K562 (cell line): ENCODE measurements around the gene CHMP2A. TPM values are rescaled to one million over a fixed set of nuclear protein-coding genes. Genes with fewer than 3 reads are reported as not detected.
A peak's percentile ranks its signal among the peaks of the same experiment; 100 is the strongest.

ENCODE experiments used
- BCL6 ChIP-seq: fragments of 250-450 bp; sonication (Bioruptor Pico); IDR thresholded peaks from 2 replicates; pipeline ENCODE4 v1.4.0; 2020
- CHD4 ChIP-seq: fragments of 200-600 bp; sonication (generic); IDR thresholded peaks from 3 replicates; pipeline ENCODE4 v1.6.1; 2012; ENCODE audit warnings: low read depth, mild to moderate bottlenecking, mixed read lengths, low read length, inconsistent platforms; ENCODE audit not compliant: insufficient read depth, insufficient replicate concordance, poor library complexity, severe bottlenecking
- E2F4 ChIP-seq: sonication (generic); formaldehyde crosslinking; IDR thresholded peaks from 2 replicates; pipeline ENCODE4 v1.8.0; 2022; ENCODE audit warnings: mild to moderate bottlenecking, low read depth, missing genetic modification reagents
- ESRRA ChIP-seq: fragments of 450-650 bp; IDR thresholded peaks from 2 replicates; pipeline ENCODE4 v1.6.1; 2014; ENCODE audit warnings: low read depth, mild to moderate bottlenecking, moderate library complexity, borderline replicate concordance
- EWSR1 ChIP-seq: fragments of 450-650 bp; IDR thresholded peaks from 2 replicates; pipeline ENCODE4 v1.6.1; 2018; ENCODE audit warnings: borderline replicate concordance, mild to moderate bottlenecking, low read depth, moderate library complexity; ENCODE audit not compliant: partially characterized antibody
- HDAC1 ChIP-seq, 2 experiments: fragments of 450-650 bp; IDR thresholded peaks; 2 replicates each; pipeline ENCODE4 v1.6.1; 2016 to 2017; ENCODE audit warnings: inconsistent platforms in 1 of 2, mild to moderate bottlenecking in 1 of 2, moderate library complexity in 1 of 2
- HES1 ChIP-seq: fragments of 450-650 bp; IDR thresholded peaks from 2 replicates; pipeline ENCODE4 v1.6.1; 2016; ENCODE audit warnings: low read depth, mild to moderate bottlenecking, moderate library complexity
- HNRNPUL1 ChIP-seq: fragments of 200-400 bp; formaldehyde crosslinking; IDR thresholded peaks from 2 replicates; pipeline ENCODE4 v1.6.1; 2017; ENCODE audit warnings: low read length
- ILF3 ChIP-seq: fragments of 450-650 bp; IDR thresholded peaks from 2 replicates; pipeline ENCODE4 v1.6.1; 2018; ENCODE audit warnings: antibody characterized with exemption, mild to moderate bottlenecking, moderate library complexity, borderline replicate concordance
- KHSRP ChIP-seq: fragments of 450-650 bp; IDR thresholded peaks from 2 replicates; pipeline ENCODE4 v1.6.1; 2017
- MECOM ChIP-seq: fragments of 250-450 bp; sonication (Bioruptor Pico); IDR thresholded peaks from 2 replicates; pipeline ENCODE4 v1.8.0; 2022; ENCODE audit warnings: inconsistent platforms
- NR2C1 ChIP-seq, 2 experiments: fragments of 450-650 bp; IDR thresholded peaks; 2 replicates each; pipeline ENCODE4 v1.6.1; 2017; ENCODE audit warnings: mild to moderate bottlenecking in 2 of 2, antibody characterized with exemption in 1 of 2, inconsistent platforms in 1 of 2, missing compliant biosample characterization in 1 of 2, missing genetic modification characterization in 1 of 2
- PHF21A ChIP-seq: fragments of 450-650 bp; IDR thresholded peaks from 2 replicates; pipeline ENCODE4 v1.6.1; 2017; ENCODE audit warnings: low read depth, borderline replicate concordance
- POLR3G ChIP-seq: IDR thresholded peaks from 2 replicates; pipeline ENCODE4 v1.6.1; 2011; ENCODE audit not compliant: insufficient read length, insufficient replicate concordance; ENCODE audit errors: extremely low read depth
- RAD21 ChIP-seq, 2 experiments: fragments of 250-450 bp in 1 of 2; fragments of 450-650 bp in 1 of 2; sonication (Bioruptor Pico) in 1 of 2; formaldehyde crosslinking in 1 of 2; IDR thresholded peaks in 1 of 2; conservative IDR thresholded peaks in 1 of 2; 2 replicates each; pipeline versions ENCODE4 v1.4.0 to v1.8.0; 2020 to 2022; ENCODE audit warnings: mild to moderate bottlenecking in 2 of 2, moderate library complexity in 1 of 2
- ZBTB11 ChIP-seq, 3 experiments: fragments of 200-800 bp in 1 of 3; fragments of 250-450 bp in 1 of 3; fragments of 450-650 bp in 1 of 3; sonication (Bioruptor Pico) in 1 of 3; sonication (Bioruptor generic) in 1 of 3; formaldehyde crosslinking in 1 of 3; IDR thresholded peaks; 2 replicates each; pipeline versions ENCODE4 v1.6.1 to v1.8.0; 2016 to 2022; ENCODE audit warnings: mild to moderate bottlenecking in 2 of 3, missing genetic modification characterization in 2 of 3, missing compliant biosample characterization in 1 of 3, moderate library complexity in 1 of 3
- ZBTB26 ChIP-seq: fragments of 450-650 bp; formaldehyde crosslinking; IDR thresholded peaks from 2 replicates; pipeline ENCODE4 v1.4.0; 2022; ENCODE audit warnings: missing genetic modification characterization
- ZNF740 ChIP-seq, 3 experiments: fragments of 200-800 bp in 1 of 3; sonication (Bioruptor generic) in 1 of 3; sonication (generic) in 1 of 3; formaldehyde crosslinking in 1 of 3; IDR thresholded peaks; 2 replicates each; pipeline versions ENCODE4 v1.6.1 to v1.8.0; 2016 to 2022; ENCODE audit warnings: mild to moderate bottlenecking in 2 of 3, missing compliant biosample characterization in 2 of 3, missing genetic modification characterization in 2 of 3, missing genetic modification reagents in 1 of 3
- polyA plus RNA-seq, 8 experiments: library from polyadenylated mRNA; depleted of rRNA in 4 of 8; stranded (reverse) in 5 of 8; unstranded in 3 of 8; fragments of >200 nt; fragmentation: Nextera tagmentation in 2 of 8; fragmentation: Illumina TruSeq in 1 of 8; extraction: Ambion mirVana in 2 of 8; extraction: Trizol in 1 of 8; gene quantifications; 2 replicates each; pipeline versions ENCODE4 v1.2.1 to v1.2.3, GENCODE V29; 2011 to 2014; ENCODE audit warnings: inconsistent platforms in 1 of 8, missing spikeins in 1 of 8
- total RNA-seq, 7 experiments: library from RNA; depleted of rRNA in 6 of 7; stranded (reverse); fragments of >200 nt in 6 of 7; fragmentation: Illumina TruSeq in 2 of 7; extraction: Trizol in 2 of 7; gene quantifications; 2 replicates each; pipeline versions ENCODE4 v1.2.1 to v1.2.3, GENCODE V29; 2011 to 2021; ENCODE audit warnings: low replicate concordance in 1 of 7

The CHMP2A gene
- total and polyA plus RNA-seq, 9 of the 15 experiments (the other 6 are each of a cell fraction or from before 2014, with no cell fraction given), result 57.6 to 159 (median 87.2) TPM

GRCh38 chr19:58558066-58558622, 3.2 kb upstream of the CHMP2A start, which contains the start of gene UBE2M (continued):
- TF ChIP-seq POLR3G (no peak), CHD4 (no peak), ILF3 (no peak), ZNF740 (CRISPR knock-in tag; IDR thresholded peaks at IDR 0.05) (peak; percentile 85), ZNF740 (tag; IDR thresholded peaks at IDR 0.05) (peak in 1 of 2 experiments; percentile 72; a peak in 2 of 4 replicates), E2F4 (CRISPR knock-in tag) (no peak), EWSR1 (no peak), NR2C1 (IDR thresholded peaks at IDR 0.05) (peak; percentile 96), NR2C1 (tag; IDR thresholded peaks at IDR 0.05) (peak; percentile 97), ESRRA (peak; percentile 74; the same call in 1 of the 2 replicates), BCL6 (CRISPR knock-in tag) (no peak), ZBTB26 (CRISPR knock-in tag) (0 out of 2 replicates have a peak, but pooled peaks have one; percentile 45), HNRNPUL1 (no peak), HES1 (peak; percentile 68; the same call in 1 of the 2 replicates), RAD21 (CRISPR knock-in tag; conservative IDR thresholded peaks at IDR 0.05 in 1 of 2, IDR thresholded peaks at IDR 0.05 in 1 of 2) (no peak), ZBTB11 (CRISPR knock-in tag; IDR thresholded peaks at IDR 0.05) (no peak), MECOM (no peak), PHF21A (no peak), HDAC1 (IDR thresholded peaks at IDR 0.05) (peak in 1 of 2 experiments; percentile 83; a peak in 2 of 4 replicates), KHSRP (no peak)
